Caco-2 (cell line): ENCODE measurements around the gene CLDN7. TPM values are rescaled to one million over a fixed set of nuclear protein-coding genes. Genes with fewer than 3 reads are reported as not detected.
A peak's percentile ranks its signal among the peaks of the same experiment; 100 is the strongest.

ENCODE experiments used
- BruUV-seq: library from RNA; stranded (reverse); fragments of 400-500 nt; replicated peaks from 2 replicates; lab custom pipeline; 2021; lab: Mats Ljungman, UMichigan
- CTCF ChIA-PET: fragments of 300-600 bp; sonication (Branson Sonifier 250); formaldehyde crosslinking; loops from one replicate; lab custom pipeline; 2022; ENCODE audit warnings: antibody characterized with exemption; lab: Charles Lee
- POLR2A ChIA-PET: fragments of 300-600 bp; sonication (Branson Sonifier 250); formaldehyde crosslinking; loops from one replicate; lab custom pipeline; 2022; ENCODE audit warnings: antibody characterized with exemption; lab: Charles Lee
- DNase-seq, 2 experiments: peaks; one replicate each; pipeline versions ENCODE4 v3.0.0 to v3.0.0-alpha.2; 2020 to 2022
- H3K27me3 ChIP-seq: replicated peaks from 2 replicates; pipeline ENCODE4 v1.6.0; 2011; ENCODE audit warnings: low read length; ENCODE audit not compliant: control insufficient read depth, insufficient read depth
- H3K36me3 ChIP-seq: 2 replicates; pipeline ENCODE4 v1.5.1; 2011; ENCODE audit warnings: low read length; ENCODE audit not compliant: control insufficient read depth, insufficient read depth
- H3K4me1 ChIP-seq: fragments of 250-450 bp; sonication (Bioruptor Pico); 2 replicates; pipeline ENCODE4 v1.5.1; 2020; ENCODE audit warnings: mild to moderate bottlenecking
- H3K4me3 ChIP-seq: 2 replicates; pipeline ENCODE4 v1.5.1; 2011; ENCODE audit warnings: low read depth, mild to moderate bottlenecking, control low read depth, low read length
- H3K9me3 ChIP-seq: fragments of 250-450 bp; sonication (Bioruptor Pico); 2 replicates; pipeline ENCODE4 v1.5.1; 2020; ENCODE audit warnings: mild to moderate bottlenecking, moderate library complexity
- H3K27ac Mint-ChIP-seq: one replicate; pipeline ENCODE4 v1.8.0; 2022; ENCODE audit warnings: mixed read lengths; ENCODE audit not compliant: unreplicated experiment
- H3K27me3 Mint-ChIP-seq: one replicate; pipeline ENCODE4 v1.8.0; 2022; ENCODE audit warnings: mixed read lengths; ENCODE audit not compliant: insufficient read depth, unreplicated experiment
- H3K36me3 Mint-ChIP-seq: one replicate; pipeline ENCODE4 v1.8.0; 2022; ENCODE audit warnings: mild to moderate bottlenecking, mixed read lengths; ENCODE audit not compliant: insufficient read depth, unreplicated experiment
- H3K4me1 Mint-ChIP-seq: one replicate; pipeline ENCODE4 v1.8.0; 2022; ENCODE audit warnings: low read depth, mixed read lengths; ENCODE audit not compliant: unreplicated experiment
- H3K4me3 Mint-ChIP-seq: one replicate; pipeline ENCODE4 v1.8.0; 2022; ENCODE audit warnings: mild to moderate bottlenecking, moderate library complexity, mixed read lengths; ENCODE audit not compliant: unreplicated experiment
- H3K9me3 Mint-ChIP-seq: one replicate; pipeline ENCODE4 v1.8.0; 2022; ENCODE audit warnings: mixed read lengths; ENCODE audit not compliant: unreplicated experiment
- intact Hi-C: fragments of 100-400 bp; cut with micrococcal nuclease; formaldehyde crosslinking; loops from one replicate; pipeline ENCODE4 v1.10.0; 2022; ENCODE audit not compliant: unreplicated experiment
- total RNA-seq: library from RNA; stranded (reverse); gene quantifications from 2 replicates; pipeline ENCODE4 v1.2.3, GENCODE V29; 2022
- TF ChIP-seq, protein P1 (sequence below), 2 experiments: fragments of 200-600 bp in 1 of 2; IDR thresholded peaks; 1 replicate in 1 of 2; 2 replicates in 1 of 2; pipeline versions ENCODE4 v1.5.1 to v1.8.0; 2011 to 2022; ENCODE audit warnings: antibody characterized with exemption in 1 of 2, control low read depth in 1 of 2, inconsistent platforms in 1 of 2, low read depth in 1 of 2, low read length in 1 of 2, mild to moderate bottlenecking in 1 of 2, moderate library complexity in 1 of 2; ENCODE audit not compliant: insufficient read depth in 1 of 2, severe bottlenecking in 1 of 2, unreplicated experiment in 1 of 2

Gene CLDN7
- total RNA-seq, 1 experiment from 2014 or later = 111 TPM

DNA sequence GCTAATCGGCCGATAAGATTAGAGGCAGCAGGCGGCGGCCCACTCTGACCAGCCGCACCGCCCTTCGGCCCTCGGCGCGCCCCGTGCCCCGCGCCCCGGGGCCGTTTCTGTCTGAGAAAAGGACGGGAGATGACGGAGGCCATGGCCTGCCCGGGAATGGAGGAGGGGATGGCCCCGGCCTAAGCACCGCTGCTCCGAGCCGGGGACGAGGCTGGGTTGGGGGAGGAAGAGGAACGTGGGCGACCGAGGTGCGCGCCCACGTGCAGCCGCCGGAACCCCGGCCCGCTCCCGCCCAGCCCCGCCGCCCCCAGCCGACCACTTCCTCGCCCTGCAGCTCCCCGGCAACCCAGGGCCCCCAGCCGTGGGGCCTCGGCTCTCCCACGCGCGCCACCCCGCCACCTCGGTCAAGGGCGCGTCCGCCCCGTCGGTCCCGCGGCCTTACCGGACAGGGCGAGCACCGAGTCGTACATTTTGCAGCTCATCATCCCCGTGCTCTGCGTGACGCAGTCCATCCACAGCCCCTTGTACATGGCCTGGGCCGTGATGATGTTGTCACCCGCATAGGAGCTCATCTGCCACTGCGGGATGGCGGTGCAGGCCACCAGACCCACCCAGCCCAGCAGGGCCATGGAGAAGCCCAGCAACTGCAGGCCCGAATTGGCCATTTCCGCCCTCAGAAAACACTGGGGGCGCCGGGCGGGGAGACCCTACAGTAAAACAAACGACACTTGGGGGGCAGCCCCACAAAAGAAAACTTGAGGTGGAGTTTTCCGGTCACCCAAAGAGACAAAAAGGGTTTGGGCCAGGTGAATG is 693 bp downstream of the CLDN7 start:
- CTCF ChIA-PET = no interaction called here
- H3K36me3 ChIP-seq = peaks cover 2% of the 10 kb centered on the region
- Mint-ChIP-seq H3K4me1 (peaks cover 9% of the 10 kb centered on the region), H3K4me3 (peak overlapping the region; percentile 99), H3K27me3 (no peaks in the 10 kb centered on the region), H3K36me3 (peaks cover 71% of the 10 kb centered on the region), H3K27ac (peak overlapping the region; percentile 97), H3K9me3 (no peaks in the 10 kb centered on the region)
- TSS peak; percentile 65 for BruUV-seq
- TF ChIP-seq, protein P1, sequence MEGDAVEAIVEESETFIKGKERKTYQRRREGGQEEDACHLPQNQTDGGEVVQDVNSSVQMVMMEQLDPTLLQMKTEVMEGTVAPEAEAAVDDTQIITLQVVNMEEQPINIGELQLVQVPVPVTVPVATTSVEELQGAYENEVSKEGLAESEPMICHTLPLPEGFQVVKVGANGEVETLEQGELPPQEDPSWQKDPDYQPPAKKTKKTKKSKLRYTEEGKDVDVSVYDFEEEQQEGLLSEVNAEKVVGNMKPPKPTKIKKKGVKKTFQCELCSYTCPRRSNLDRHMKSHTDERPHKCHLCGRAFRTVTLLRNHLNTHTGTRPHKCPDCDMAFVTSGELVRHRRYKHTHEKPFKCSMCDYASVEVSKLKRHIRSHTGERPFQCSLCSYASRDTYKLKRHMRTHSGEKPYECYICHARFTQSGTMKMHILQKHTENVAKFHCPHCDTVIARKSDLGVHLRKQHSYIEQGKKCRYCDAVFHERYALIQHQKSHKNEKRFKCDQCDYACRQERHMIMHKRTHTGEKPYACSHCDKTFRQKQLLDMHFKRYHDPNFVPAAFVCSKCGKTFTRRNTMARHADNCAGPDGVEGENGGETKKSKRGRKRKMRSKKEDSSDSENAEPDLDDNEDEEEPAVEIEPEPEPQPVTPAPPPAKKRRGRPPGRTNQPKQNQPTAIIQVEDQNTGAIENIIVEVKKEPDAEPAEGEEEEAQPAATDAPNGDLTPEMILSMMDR (IDR thresholded peaks at IDR 0.05; ENCODE audit: insufficient read depth in 1 of 2, low read depth in 1 of 2, low read length in 1 of 2, severe bottlenecking in 1 of 2, unreplicated experiment in 1 of 2) = no peak
- H3K27me3 ChIP-seq = no peaks in the 10 kb centered on the region
- no peaks in the 10 kb centered on the region for H3K9me3 ChIP-seq
- POLR2A ChIA-PET = interaction anchor here (0.7 to 0.8 kb wide), 2 partner anchors 47 to 238 kb away, joined by 4 to 7 read pairs; no protein-coding TSS in a partner anchor
- intact Hi-C loops = no loop called here
- DNase-seq = no peak
- peaks cover 26% of the 10 kb centered on the region for H3K4me1 ChIP-seq
- H3K4me3 ChIP-seq = peak overlapping the region; percentile 98

DNA sequence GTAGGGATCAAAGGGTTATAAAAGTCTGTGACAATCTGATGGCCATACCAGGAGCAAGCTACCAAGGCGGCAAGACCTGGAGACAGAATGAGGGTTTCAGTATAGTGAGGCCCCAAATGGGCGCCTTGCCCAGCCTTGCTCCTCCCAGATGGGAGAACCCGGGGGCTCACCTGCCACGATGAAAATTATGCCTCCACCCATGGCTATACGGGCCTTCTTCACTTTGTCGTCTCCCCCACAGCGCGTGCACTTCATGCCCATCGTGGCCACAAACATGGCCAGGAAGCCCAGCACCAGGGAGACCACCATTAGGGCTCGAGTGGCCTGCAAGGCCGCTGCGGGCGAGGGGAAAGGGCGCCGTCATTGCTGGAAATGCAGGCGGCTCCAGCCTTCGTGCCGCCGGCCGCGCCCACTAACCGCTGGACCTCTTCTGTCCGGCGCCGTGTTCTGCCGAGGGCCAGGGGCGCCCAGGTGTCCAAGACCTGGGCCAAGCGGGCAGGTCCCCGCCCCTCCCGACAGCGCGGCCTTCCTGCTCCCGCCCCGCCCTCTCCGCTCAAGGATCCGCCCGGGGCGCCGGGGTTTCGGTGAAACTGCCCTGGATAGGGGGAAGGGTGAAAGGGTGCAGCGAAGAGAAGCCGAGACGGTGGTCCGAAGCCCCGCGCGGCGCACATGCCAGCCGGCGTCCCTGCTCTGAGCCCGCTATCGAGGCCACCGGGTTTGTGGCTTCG is 1.5 kb downstream of the CLDN7 start:
- Mint-ChIP-seq H3K36me3 (peaks cover 78% of the 10 kb centered on the region), H3K27me3 (no peaks in the 10 kb centered on the region), H3K4me1 (peaks cover 9% of the 10 kb centered on the region), H3K4me3 (peak overlapping the region; percentile 99), H3K9me3 (no peaks in the 10 kb centered on the region), H3K27ac (peak overlapping the region; percentile 97)
- peaks cover 2% of the 10 kb centered on the region for H3K36me3 ChIP-seq
- ChIA-PET CTCF (no interaction called here), POLR2A (interaction anchor here (0.8 kb wide), 1 partner anchor 46 kb away, joined by 7 read pairs; no protein-coding TSS in a partner anchor)
- TF ChIP-seq, protein P1 (IDR thresholded peaks at IDR 0.05; ENCODE audit: insufficient read depth in 1 of 2, low read depth in 1 of 2, low read length in 1 of 2, severe bottlenecking in 1 of 2, unreplicated experiment in 1 of 2) = no peak
- DNase-seq = peak; percentile 77 to 83
- H3K4me3 ChIP-seq = peak overlapping the region; percentile 98
- BruUV-seq = no TSS peak
- intact Hi-C loops = no loop called here
- H3K9me3 ChIP-seq = no peaks in the 10 kb centered on the region
- peaks cover 26% of the 10 kb centered on the region for H3K4me1 ChIP-seq
- H3K27me3 ChIP-seq = no peaks in the 10 kb centered on the region

DNA sequence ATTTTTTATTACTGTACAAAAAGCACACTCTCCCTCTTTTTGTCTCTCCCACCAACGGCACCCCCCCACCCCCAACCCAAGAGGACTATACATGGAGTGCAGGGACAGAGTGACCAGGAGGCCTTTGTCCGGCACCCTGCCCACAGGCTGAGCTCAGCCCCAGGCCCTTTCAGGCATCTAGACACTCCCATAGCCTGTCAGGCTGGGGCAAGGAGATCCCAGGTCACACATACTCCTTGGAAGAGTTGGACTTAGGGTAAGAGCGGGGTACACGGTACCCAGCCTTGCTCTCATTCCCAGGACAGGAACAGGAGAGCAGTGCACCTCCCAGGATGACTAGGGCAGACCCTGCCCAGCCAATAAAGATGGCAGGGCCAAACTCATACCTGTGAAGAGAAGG is 2.1 kb downstream of the CLDN7 start:
- no peak for DNase-seq
- Histone ChIP-seq H3K4me3 (peak overlapping the region; percentile 98), H3K4me1 (peaks cover 26% of the 10 kb centered on the region), H3K9me3 (no peaks in the 10 kb centered on the region), H3K27me3 (no peaks in the 10 kb centered on the region), H3K36me3 (peaks cover 2% of the 10 kb centered on the region)
- peak overlapping the region; percentile 99 for H3K4me3 Mint-ChIP-seq
- no peaks in the 10 kb centered on the region for H3K9me3 Mint-ChIP-seq
- POLR2A ChIA-PET = no interaction called here
- H3K4me1 Mint-ChIP-seq = peaks cover 9% of the 10 kb centered on the region
- H3K36me3 Mint-ChIP-seq = peaks cover 83% of the 10 kb centered on the region
- intact Hi-C loops = no loop called here
- BruUV-seq = no TSS peak
- H3K27me3 Mint-ChIP-seq = no peaks in the 10 kb centered on the region
- CTCF ChIA-PET = no interaction called here
- H3K27ac Mint-ChIP-seq = peak overlapping the region; percentile 97
- TF ChIP-seq, protein P1 (IDR thresholded peaks at IDR 0.05; ENCODE audit: insufficient read depth in 1 of 2, low read depth in 1 of 2, low read length in 1 of 2, severe bottlenecking in 1 of 2, unreplicated experiment in 1 of 2) = no peak
